SH-SY5Y (cell line): ENCODE measurements around the gene C5orf15.

Experiments used
- GATA2 ChIP-seq: IDR thresholded peaks from 2 replicates; pipeline ENCODE4 v1.6.1; 2011; ENCODE audit warnings: mild to moderate bottlenecking, low read depth, low read length
- GATA3 ChIP-seq: IDR thresholded peaks from 2 replicates; pipeline ENCODE4 v1.6.1; 2011; ENCODE audit warnings: low read depth, mild to moderate bottlenecking, low read length, moderate library complexity

Gene C5orf15

GRCh38 chr5:133981714-133982113, 13.3 kb upstream of the C5orf15 start:
- no peak for TF ChIP-seq GATA2
- TF ChIP-seq GATA3, result no peak

- TF ChIP-seq GATA3 (no peak), GATA2 (no peak)
Observed at GRCh38 chr5:133980652-133981051, 12.2 kb upstream of the C5orf15 start.

GRCh38 chr5:133978943-133979342, 10.5 kb upstream of the C5orf15 start:
- TF ChIP-seq GATA3, result no peak
- TF ChIP-seq GATA2, result no peak

- TF ChIP-seq GATA3, result no peak
- no peak for TF ChIP-seq GATA2
Observed at GRCh38 chr5:133977858-133978257, 9.4 kb upstream of the C5orf15 start.

- TF ChIP-seq GATA2 (no peak), GATA3 (no peak)
Observed at GRCh38 chr5:133977161-133977787, 8.8 kb upstream of the C5orf15 start.

- TF ChIP-seq GATA2 (no peak), GATA3 (no peak)
Observed at GRCh38 chr5:133974142-133974541, 5.7 kb upstream of the C5orf15 start.

- no peak for TF ChIP-seq GATA3
- no peak for TF ChIP-seq GATA2
Observed at GRCh38 chr5:133970325-133970909, 2.0 kb upstream of the C5orf15 start.

- TF ChIP-seq GATA3 (no peak), GATA2 (no peak)
Observed at GRCh38 chr5:133969654-133970324, 1.4 kb upstream of the C5orf15 start.

GRCh38 chr5:133967698-133968203, 674 bp downstream of the C5orf15 start:
- TF ChIP-seq GATA2 (no peak), GATA3 (no peak)

GRCh38 chr5:133967124-133967523, 1.3 kb downstream of the C5orf15 start:
- TF ChIP-seq GATA2 (no peak), GATA3 (no peak)

GRCh38 chr5:133966090-133966489, 2.3 kb downstream of the C5orf15 start:
- no peak for TF ChIP-seq GATA2
- no peak for TF ChIP-seq GATA3

GRCh38 chr5:133963493-133964128, 4.8 kb downstream of the C5orf15 start:
- TF ChIP-seq GATA2 (no peak), GATA3 (no peak)

GRCh38 chr5:133962801-133963476, 5.5 kb downstream of the C5orf15 start:
- TF ChIP-seq GATA3, result no peak
- no peak for TF ChIP-seq GATA2

GRCh38 chr5:133962131-133962530, 6.3 kb downstream of the C5orf15 start:
- no peak for TF ChIP-seq GATA3
- TF ChIP-seq GATA2, result no peak
